Fibroblast of lung (primary cell): ENCODE data around the gene RIN1. TPM values are rescaled to one million over a fixed set of nuclear protein-coding genes. Genes with fewer than 3 reads are reported as not detected.

Source experiments
- DNase-seq, 2 donors: peaks; one replicate each; pipeline versions ENCODE4 v3.0.0 to v3.0.0-alpha.2; 2010; ENCODE audit warnings: low read depth in 2 of 2
- H2AFZ ChIP-seq: 2 replicates; pipeline ENCODE4 v1.5.1; 2012; ENCODE audit warnings: low read length, control low read depth, inconsistent platforms
- H3K27ac ChIP-seq: 2 replicates; pipeline ENCODE4 v1.5.1; 2011; ENCODE audit warnings: low read length, control low read depth; ENCODE audit not compliant: insufficient read depth
- H3K27me3 ChIP-seq: 2 replicates; pipeline ENCODE4 v1.5.1; 2011; ENCODE audit warnings: mild to moderate bottlenecking, low read length; ENCODE audit not compliant: control insufficient read depth, insufficient read depth
- H3K36me3 ChIP-seq: 2 replicates; pipeline ENCODE4 v1.5.1; 2011; ENCODE audit warnings: low read length; ENCODE audit not compliant: control insufficient read depth, insufficient read depth
- H3K4me1 ChIP-seq: 2 replicates; pipeline ENCODE4 v1.5.1; 2011; ENCODE audit warnings: low read length; ENCODE audit not compliant: control insufficient read depth, insufficient read depth; ENCODE audit errors: extremely low read depth
- H3K4me2 ChIP-seq: 2 replicates; pipeline ENCODE4 v1.5.1; 2011; ENCODE audit warnings: low read length, control low read depth; ENCODE audit not compliant: insufficient read depth; ENCODE audit errors: extremely low read depth
- H3K4me3 ChIP-seq, 4 experiments: fragments of 200-600 bp in 1 of 4; sonication (generic) in 1 of 4; replicated peaks in 1 of 4; 2 replicates each; pipeline ENCODE4 v1.5.1; 2011 to 2016; ENCODE audit warnings: low read length in 4 of 4, low read depth in 3 of 4, mild to moderate bottlenecking in 3 of 4, control low read depth in 2 of 4, inconsistent platforms in 1 of 4, mixed read lengths in 1 of 4; ENCODE audit not compliant: insufficient read depth in 1 of 4; ENCODE audit errors: control extremely low read depth in 1 of 4
- H3K79me2 ChIP-seq: 2 replicates; pipeline ENCODE4 v1.5.1; 2012; ENCODE audit warnings: mild to moderate bottlenecking, low read length, inconsistent platforms; ENCODE audit not compliant: control insufficient read depth, insufficient read depth
- H3K9ac ChIP-seq: 2 replicates; pipeline ENCODE4 v1.5.1; 2011; ENCODE audit warnings: mild to moderate bottlenecking, low read length, control low read depth; ENCODE audit not compliant: insufficient read depth
- H3K9me3 ChIP-seq: 2 replicates; pipeline ENCODE4 v1.5.1; 2012; ENCODE audit warnings: low read depth, low read length; ENCODE audit not compliant: control insufficient read depth, insufficient read depth
- H4K20me1 ChIP-seq: 2 replicates; pipeline ENCODE4 v1.5.1; 2011; ENCODE audit warnings: low read length; ENCODE audit not compliant: control insufficient read depth, insufficient read depth; ENCODE audit errors: extremely low read depth
- EZH2 ChIP-seq: IDR thresholded peaks from 2 replicates; pipeline ENCODE4 v1.5.1; 2012; ENCODE audit warnings: low read length, control low read depth, mild to moderate bottlenecking; ENCODE audit errors: missing control alignments
- polyA plus RNA-seq, 2 donors: library from polyadenylated mRNA; depleted of rRNA in 1 of 2; stranded (reverse) in 1 of 2; unstranded in 1 of 2; fragments of >200 nt; gene quantifications; 2 replicates each; pipeline ENCODE4 v1.2.1, GENCODE V29; 2011 to 2012; ENCODE audit warnings: missing spikeins in 1 of 2
- total RNA-seq: library from RNA; depleted of rRNA; stranded (reverse); fragments of >200 nt; gene quantifications from 2 replicates; pipeline ENCODE4 v1.2.1, GENCODE V29; 2014
- TF ChIP-seq, protein P1 (sequence below), 2 donors: IDR thresholded peaks in 1 of 2; conservative IDR thresholded peaks in 1 of 2; 1 replicate in 1 of 2; 2 replicates in 1 of 2; pipeline ENCODE4 v1.5.1; 2011 to 2012; ENCODE audit warnings: low read length in 2 of 2, control low read depth in 1 of 2, inconsistent platforms in 1 of 2, low read depth in 1 of 2, mild to moderate bottlenecking in 1 of 2

The RIN1 gene
- total and polyA plus RNA-seq, 2 donors (not counting 1 experiment from before 2014, with no cell fraction given), result 6.3 to 22.1 TPM

DNA sequence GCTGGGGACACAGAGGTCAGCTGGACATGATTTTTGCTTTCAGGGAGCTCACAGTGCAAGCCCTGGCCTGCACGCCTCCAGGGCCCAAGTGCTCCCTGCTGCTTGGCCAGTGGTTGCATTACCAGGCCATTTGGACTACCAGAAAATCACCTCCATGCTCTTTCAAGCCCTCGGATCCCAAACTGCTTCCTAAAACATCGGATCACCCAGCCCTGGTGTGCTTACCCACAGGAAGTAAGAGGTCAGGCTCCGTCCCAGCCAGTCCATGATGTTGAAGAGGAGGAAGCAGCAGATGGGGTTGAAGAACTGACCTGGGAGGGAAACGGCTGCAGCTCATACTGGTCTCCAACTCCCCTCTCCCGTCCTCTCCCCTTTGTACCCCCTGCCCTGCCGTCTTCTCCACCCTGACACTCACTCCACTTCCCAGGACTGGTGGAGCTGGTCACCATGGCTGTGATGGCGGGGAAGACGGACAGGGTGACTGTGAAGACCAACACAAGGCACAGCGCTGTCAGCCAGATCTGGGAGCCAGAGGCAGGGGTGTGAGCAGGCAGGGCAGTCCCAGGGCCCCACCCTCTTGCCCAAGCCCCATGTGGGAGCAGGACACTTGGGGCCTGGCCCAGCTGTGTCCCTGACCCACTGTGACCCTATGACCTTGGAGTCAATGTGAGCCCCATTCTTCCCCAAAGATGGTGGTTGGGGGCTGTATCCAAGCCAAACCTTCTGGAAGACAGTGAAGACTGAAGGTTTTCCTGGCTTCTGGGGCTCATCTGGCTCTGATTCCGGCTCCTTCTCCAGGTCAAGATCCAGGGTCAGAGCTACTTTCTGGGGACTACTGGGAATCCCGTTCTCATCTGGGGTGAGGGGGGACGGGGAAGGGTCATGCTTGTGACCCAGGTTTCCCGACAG, 29.7 kb upstream of the RIN1 start:
- no peaks in the 10 kb centered on the region for H3K79me2 ChIP-seq
- no peak overlapping the region for H2AFZ ChIP-seq
- no peak for DNase-seq
- no peak overlapping the region for H3K27ac ChIP-seq
- H3K4me3 ChIP-seq, result no peak overlapping the region
- H3K36me3 ChIP-seq, result no peaks in the 10 kb centered on the region
- TF ChIP-seq, protein P1, sequence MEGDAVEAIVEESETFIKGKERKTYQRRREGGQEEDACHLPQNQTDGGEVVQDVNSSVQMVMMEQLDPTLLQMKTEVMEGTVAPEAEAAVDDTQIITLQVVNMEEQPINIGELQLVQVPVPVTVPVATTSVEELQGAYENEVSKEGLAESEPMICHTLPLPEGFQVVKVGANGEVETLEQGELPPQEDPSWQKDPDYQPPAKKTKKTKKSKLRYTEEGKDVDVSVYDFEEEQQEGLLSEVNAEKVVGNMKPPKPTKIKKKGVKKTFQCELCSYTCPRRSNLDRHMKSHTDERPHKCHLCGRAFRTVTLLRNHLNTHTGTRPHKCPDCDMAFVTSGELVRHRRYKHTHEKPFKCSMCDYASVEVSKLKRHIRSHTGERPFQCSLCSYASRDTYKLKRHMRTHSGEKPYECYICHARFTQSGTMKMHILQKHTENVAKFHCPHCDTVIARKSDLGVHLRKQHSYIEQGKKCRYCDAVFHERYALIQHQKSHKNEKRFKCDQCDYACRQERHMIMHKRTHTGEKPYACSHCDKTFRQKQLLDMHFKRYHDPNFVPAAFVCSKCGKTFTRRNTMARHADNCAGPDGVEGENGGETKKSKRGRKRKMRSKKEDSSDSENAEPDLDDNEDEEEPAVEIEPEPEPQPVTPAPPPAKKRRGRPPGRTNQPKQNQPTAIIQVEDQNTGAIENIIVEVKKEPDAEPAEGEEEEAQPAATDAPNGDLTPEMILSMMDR (conservative IDR thresholded peaks at IDR 0.05 in 1 of 2, IDR thresholded peaks at IDR 0.05 in 1 of 2; ENCODE audit: low read depth in 1 of 2, low read length in 2 of 2), result no peak
- no peak for TF ChIP-seq EZH2
- no peaks in the 10 kb centered on the region for H3K9me3 ChIP-seq
- no peaks in the 10 kb centered on the region for H4K20me1 ChIP-seq
- H3K4me2 ChIP-seq, result no peak overlapping the region
- H3K9ac ChIP-seq, result no peak overlapping the region
- peaks cover 3% of the 10 kb centered on the region for H3K27me3 ChIP-seq
- H3K4me1 ChIP-seq, result peaks cover 6% of the 10 kb centered on the region

DNA sequence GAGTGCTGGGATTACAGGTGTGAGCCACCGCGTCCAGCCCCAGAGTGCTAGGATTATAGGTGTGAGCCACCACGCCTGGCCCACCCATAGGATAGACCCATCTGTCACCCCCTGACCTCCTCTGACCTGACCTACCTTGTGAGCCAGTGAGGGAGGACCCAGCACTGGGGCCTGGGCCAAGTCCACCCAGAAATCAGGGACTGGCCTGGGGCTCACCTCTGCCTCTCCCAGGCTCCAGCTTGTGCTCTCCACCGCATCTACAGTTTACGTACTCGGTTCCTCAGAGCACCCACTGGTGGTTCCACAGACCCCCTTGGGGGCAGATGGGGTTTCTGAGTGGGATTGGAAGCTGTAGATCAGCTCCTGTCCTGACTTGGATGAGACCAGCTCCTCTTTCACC, 28.9 kb upstream of the RIN1 start:
- no peak for DNase-seq
- H3K4me2 ChIP-seq, result no peak overlapping the region
- H3K27me3 ChIP-seq, result no peaks in the 10 kb centered on the region
- TF ChIP-seq EZH2, result no peak
- TF ChIP-seq, protein P1 (conservative IDR thresholded peaks at IDR 0.05 in 1 of 2, IDR thresholded peaks at IDR 0.05 in 1 of 2; ENCODE audit: low read depth in 1 of 2, low read length in 2 of 2), result no peak
- no peaks in the 10 kb centered on the region for H3K79me2 ChIP-seq
- H3K4me1 ChIP-seq, result peaks cover 4% of the 10 kb centered on the region
- no peak overlapping the region for H3K9ac ChIP-seq
- no peaks in the 10 kb centered on the region for H3K9me3 ChIP-seq
- no peak overlapping the region for H3K27ac ChIP-seq
- no peak overlapping the region for H2AFZ ChIP-seq
- H3K36me3 ChIP-seq, result no peaks in the 10 kb centered on the region
- H3K4me3 ChIP-seq, result no peak overlapping the region
- H4K20me1 ChIP-seq, result no peaks in the 10 kb centered on the region

DNA sequence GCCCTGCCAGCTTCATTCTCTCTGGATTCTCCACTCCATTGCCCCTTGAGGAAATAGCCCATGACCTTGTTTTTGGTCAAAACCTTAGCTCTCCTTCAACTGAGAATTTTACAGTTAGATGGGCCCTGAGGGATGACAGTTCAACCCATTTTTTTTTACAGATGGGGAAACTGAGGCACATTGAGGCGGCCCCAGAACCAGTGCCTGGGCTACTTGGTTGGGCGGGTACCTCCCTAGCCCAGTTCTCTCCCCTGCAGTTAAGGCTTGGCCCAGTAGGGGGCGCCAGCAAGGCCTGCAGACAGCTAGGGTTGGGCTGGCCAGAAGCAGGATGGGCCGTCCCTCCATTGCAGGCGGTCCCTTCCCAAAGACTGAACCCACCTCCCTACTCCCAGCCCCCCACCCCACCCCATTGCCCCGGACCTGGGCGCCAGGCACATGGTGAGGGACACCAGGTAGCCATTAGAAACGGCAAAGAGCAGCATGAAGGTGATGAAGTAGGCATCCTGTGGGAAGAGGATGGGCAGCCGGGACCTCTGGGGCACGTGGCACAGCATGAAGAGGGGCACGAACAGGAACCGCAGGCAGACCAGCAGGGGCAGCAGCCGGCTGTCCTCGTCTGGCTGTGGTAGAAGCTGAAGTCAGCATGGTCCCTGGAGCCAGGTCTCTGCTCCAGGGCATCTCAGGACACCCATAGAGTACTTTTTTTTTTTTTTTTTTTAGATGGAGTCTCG, 27.7 kb upstream of the RIN1 start:
- no peak for DNase-seq
- no peaks in the 10 kb centered on the region for H4K20me1 ChIP-seq
- H3K4me3 ChIP-seq, result no peak overlapping the region
- no peaks in the 10 kb centered on the region for H3K79me2 ChIP-seq
- no peaks in the 10 kb centered on the region for H3K9me3 ChIP-seq
- H3K27ac ChIP-seq, result no peak overlapping the region
- H3K36me3 ChIP-seq, result no peaks in the 10 kb centered on the region
- no peaks in the 10 kb centered on the region for H3K27me3 ChIP-seq
- H2AFZ ChIP-seq, result no peak overlapping the region
- no peaks in the 10 kb centered on the region for H3K4me1 ChIP-seq
- H3K9ac ChIP-seq, result no peak overlapping the region
- no peak overlapping the region for H3K4me2 ChIP-seq
- TF ChIP-seq, protein P1 (conservative IDR thresholded peaks at IDR 0.05 in 1 of 2, IDR thresholded peaks at IDR 0.05 in 1 of 2; ENCODE audit: low read depth in 1 of 2, low read length in 2 of 2), result peak; percentile 43 to 74
- TF ChIP-seq EZH2, result no peak
